SK-N-SH (cell line): ENCODE results near the gene PCK1. TPM values are rescaled to one million over a fixed set of nuclear protein-coding genes. Genes with fewer than 3 reads are reported as not detected.

ENCODE experiments used
- CTCF ChIA-PET: fragments of 300-600, 350-600 bp; formaldehyde crosslinking; extraction: SDS; loops from one replicate; lab custom pipeline; 2021; lab: Yijun Ruan, JAX
- POLR2A ChIA-PET: fragments of 350-600 bp; sonication (Branson Sonifier 250); formaldehyde crosslinking; extraction: SDS; loops from one replicate; lab custom pipeline; 2020; ENCODE audit warnings: antibody characterized with exemption, inconsistent platforms; lab: Yijun Ruan, JAX
- DNase-seq: peaks from one replicate; pipeline ENCODE4 v3.0.0; 2012
- H2AFZ ChIP-seq: fragments of 200-600 bp; sonication (generic); 2 replicates; pipeline ENCODE4 v1.8.1; 2016; ENCODE audit warnings: antibody characterized with exemption, mild to moderate bottlenecking, low read depth
- H3F3A ChIP-seq: fragments of 200-600 bp; sonication (generic); replicated peaks from 2 replicates; pipeline ENCODE3; 2016; ENCODE audit warnings: antibody characterized with exemption, mild to moderate bottlenecking; ENCODE audit not compliant: insufficient read depth
- H3K27ac ChIP-seq, 2 experiments: fragments of 200-500 bp in 1 of 2; fragments of 200-600 bp in 1 of 2; sonication (Bioruptor generic) in 1 of 2; sonication (generic), shearing (Covaris generic) in 1 of 2; 2 replicates each; pipeline versions ENCODE4 v1.5.1 to v1.6.1; 2014 to 2016; ENCODE audit warnings: low read depth in 2 of 2, inconsistent platforms in 1 of 2, low read length in 1 of 2, mild to moderate bottlenecking in 1 of 2, mixed read lengths in 1 of 2
- H3K27me3 ChIP-seq: fragments of 200-600 bp; sonication (generic), shearing (Covaris generic); 2 replicates; pipeline ENCODE4 v1.6.1; 2016; ENCODE audit warnings: mixed run types; ENCODE audit not compliant: insufficient read depth
- H3K36me3 ChIP-seq, 2 experiments: fragments of 200-500 bp in 1 of 2; fragments of 200-600 bp in 1 of 2; sonication (Bioruptor generic) in 1 of 2; sonication (generic) in 1 of 2; replicated peaks in 1 of 2; 2 replicates each; pipeline versions ENCODE3 to v1.5.1; 2014 to 2016; ENCODE audit warnings: low read length in 1 of 2, mild to moderate bottlenecking in 1 of 2; ENCODE audit not compliant: insufficient read depth in 2 of 2, control insufficient read depth in 1 of 2
- H3K4me1 ChIP-seq, 2 experiments: fragments of 200-500 bp in 1 of 2; fragments of 200-600 bp in 1 of 2; sonication (Bioruptor generic) in 1 of 2; sonication (generic), shearing (Covaris generic) in 1 of 2; 2 replicates each; pipeline versions ENCODE4 v1.5.1 to v1.6.1; 2014 to 2016; ENCODE audit warnings: low read depth in 1 of 2, low read length in 1 of 2, mixed run types in 1 of 2; ENCODE audit not compliant: insufficient read depth in 2 of 2, control insufficient read depth in 1 of 2
- H3K4me2 ChIP-seq: fragments of 200-600 bp; sonication (generic), shearing (Covaris generic); 2 replicates; pipeline ENCODE4 v1.6.1; 2017; ENCODE audit warnings: mixed run types
- H3K4me3 ChIP-seq, 2 experiments: fragments of 200-500 bp in 1 of 2; fragments of 200-600 bp in 1 of 2; sonication (Bioruptor generic) in 1 of 2; sonication (generic), shearing (Covaris generic) in 1 of 2; 2 replicates each; pipeline versions ENCODE4 v1.5.1 to v1.8.1; 2014 to 2016; ENCODE audit warnings: low read depth in 2 of 2, inconsistent platforms in 1 of 2, low read length in 1 of 2, mild to moderate bottlenecking in 1 of 2, mixed read lengths in 1 of 2, moderate library complexity in 1 of 2
- H3K79me2 ChIP-seq: fragments of 200-600 bp; sonication (generic); 2 replicates; pipeline ENCODE4 v1.8.1; 2017; ENCODE audit warnings: mild to moderate bottlenecking; ENCODE audit not compliant: insufficient read depth
- H3K9ac ChIP-seq: fragments of 200-600 bp; sonication (generic); 2 replicates; pipeline ENCODE4 v1.6.1; 2017; ENCODE audit warnings: mixed run types
- H3K9me2 ChIP-seq: fragments of 200-600 bp; sonication (generic); 2 replicates; pipeline ENCODE4 v1.6.1; 2017; ENCODE audit warnings: mixed run types
- H3K9me3 ChIP-seq: fragments of 200-600 bp; sonication (generic); 2 replicates; pipeline ENCODE4 v1.6.1; 2017; ENCODE audit warnings: mixed run types, mild to moderate bottlenecking, moderate library complexity
- H4K20me1 ChIP-seq: fragments of 200-600 bp; sonication (generic); 2 replicates; pipeline ENCODE4 v1.6.1; 2017; ENCODE audit warnings: mild to moderate bottlenecking, mixed run types; ENCODE audit not compliant: insufficient read depth
- FOSL2 ChIP-seq: IDR thresholded peaks from 2 replicates; pipeline ENCODE4 v1.4.0; 2012; ENCODE audit warnings: low read depth, mild to moderate bottlenecking, moderate library complexity, borderline replicate concordance
- FOXJ3 ChIP-seq: sonication (generic); formaldehyde crosslinking; IDR thresholded peaks from 2 replicates; pipeline ENCODE4 v1.5.1; 2020; ENCODE audit warnings: mild to moderate bottlenecking, missing genetic modification reagents
- FOXM1 ChIP-seq: IDR thresholded peaks from 2 replicates; pipeline ENCODE4 v1.4.0; 2012; ENCODE audit warnings: low read depth, mild to moderate bottlenecking
- GABPA ChIP-seq: IDR thresholded peaks from 2 replicates; pipeline ENCODE4 v1.4.0; 2012; ENCODE audit warnings: low read depth, mild to moderate bottlenecking
- GATA2 ChIP-seq: sonication (generic); formaldehyde crosslinking; IDR thresholded peaks from 2 replicates; pipeline ENCODE4 v1.5.0; 2020; ENCODE audit warnings: mild to moderate bottlenecking, missing genetic modification reagents
- IRF3 ChIP-seq: fragments of 150-350 bp; IDR thresholded peaks from 2 replicates; pipeline ENCODE4 v1.6.1; 2016; ENCODE audit warnings: mild to moderate bottlenecking, low read depth, low read length
- JUND ChIP-seq: IDR thresholded peaks from 2 replicates; pipeline ENCODE4 v1.4.0; 2012
- MEF2A ChIP-seq: IDR thresholded peaks from 2 replicates; pipeline ENCODE4 v1.4.0; 2012; ENCODE audit warnings: low read depth, borderline replicate concordance
- MXI1 ChIP-seq: IDR thresholded peaks from 2 replicates; pipeline ENCODE4 v1.6.1; 2012; ENCODE audit warnings: mild to moderate bottlenecking, low read depth, low read length, improper control_type of control experiment
- NFIC ChIP-seq: IDR thresholded peaks from 2 replicates; pipeline ENCODE4 v1.4.0; 2012; ENCODE audit warnings: borderline replicate concordance
- NRF1 ChIP-seq: IDR thresholded peaks from 2 replicates; pipeline ENCODE4 v1.6.1; 2012; ENCODE audit warnings: low read depth, mild to moderate bottlenecking, low read length
- POLR2AphosphoS5 ChIP-seq: IDR thresholded peaks from 2 replicates; pipeline ENCODE4 v1.6.1; 2012; ENCODE audit warnings: low read depth, low read length
- RAD21 ChIP-seq: IDR thresholded peaks from 2 replicates; pipeline ENCODE4 v1.6.1; 2012; ENCODE audit warnings: mild to moderate bottlenecking, low read length
- RCOR1 ChIP-seq: fragments of 150-350 bp; IDR thresholded peaks from 2 replicates; pipeline ENCODE4 v1.6.1; 2017; ENCODE audit warnings: antibody characterized with exemption, low read length
- SMC3 ChIP-seq: IDR thresholded peaks from 2 replicates; pipeline ENCODE4 v1.6.1; 2012; ENCODE audit warnings: low read depth, low read length, improper control_type of control experiment
- TAF1 ChIP-seq: IDR thresholded peaks from 2 replicates; pipeline ENCODE4 v1.6.1; 2012; ENCODE audit warnings: low read depth, mild to moderate bottlenecking, low read length, moderate library complexity, borderline replicate concordance
- YY1 ChIP-seq: IDR thresholded peaks from 2 replicates; pipeline ENCODE4 v1.4.0; 2012; ENCODE audit warnings: low read depth, mild to moderate bottlenecking
- ZBTB33 ChIP-seq: IDR thresholded peaks from 2 replicates; pipeline ENCODE4 v1.4.0; 2012; ENCODE audit warnings: low read depth, borderline replicate concordance
- WGBS: methylation state at CpG from one replicate; pipeline ENCODE4 v1.1.6; 2017; ENCODE audit warnings: low lambda C conversion rate; 5-methylcytosine and 5-hydroxymethylcytosine counted together
- polyA plus RNA-seq, 3 experiments: library from polyadenylated mRNA; depleted of rRNA; stranded (reverse); fragments of >200 nt; gene quantifications; 2 replicates each; pipeline ENCODE4 v1.2.3, GENCODE V29; 2012
- TF ChIP-seq, protein P1 (sequence below): fragments of 150-350 bp; IDR thresholded peaks from 2 replicates; pipeline ENCODE4 v1.6.1; 2017; ENCODE audit warnings: antibody characterized with exemption, low read length, low read depth, borderline replicate concordance

PCK1 gene
- polyA plus RNA-seq, 1 of the 3 experiments (the other 2 are of a cell fraction) = not detected

GRCh38 chr20:57526087-57526884, 34.6 kb upstream of the PCK1 start:
- Histone ChIP-seq H3K27me3 (no peaks in the 10 kb centered on the region), H3K9ac (no peak overlapping the region), H3K9me2 (no peaks in the 10 kb centered on the region), H3K27ac (no peak overlapping the region), H3K4me2 (no peak overlapping the region), H2AFZ (no peak overlapping the region), H3K9me3 (no peaks in the 10 kb centered on the region), H3F3A (no peaks in the 10 kb centered on the region), H3K36me3 (no peaks in the 10 kb centered on the region), H3K79me2 (no peaks in the 10 kb centered on the region), H3K4me3 (no peak overlapping the region), H3K4me1 (peaks cover 0 to 2% of the 10 kb centered on the region in 2 experiments; a peak in 1 of 4 replicates), H4K20me1 (no peaks in the 10 kb centered on the region)
- no peak for TF ChIP-seq JUND
- TF ChIP-seq FOXM1 = no peak
- no peak for TF ChIP-seq NRF1
- no peak for TF ChIP-seq NFIC
- no peak for TF ChIP-seq MXI1
- TF ChIP-seq GABPA = no peak
- no peak for TF ChIP-seq POLR2AphosphoS5
- TF ChIP-seq GATA2 (CRISPR knock-in tag) = no peak
- TF ChIP-seq RAD21 = no peak
- no peak for TF ChIP-seq IRF3
- TF ChIP-seq FOSL2 = no peak
- no peak for TF ChIP-seq RCOR1
- no peak for TF ChIP-seq SMC3
- TF ChIP-seq ZBTB33 = no peak
- no peak for TF ChIP-seq MEF2A
- no peak for TF ChIP-seq TAF1
- TF ChIP-seq, protein P1, sequence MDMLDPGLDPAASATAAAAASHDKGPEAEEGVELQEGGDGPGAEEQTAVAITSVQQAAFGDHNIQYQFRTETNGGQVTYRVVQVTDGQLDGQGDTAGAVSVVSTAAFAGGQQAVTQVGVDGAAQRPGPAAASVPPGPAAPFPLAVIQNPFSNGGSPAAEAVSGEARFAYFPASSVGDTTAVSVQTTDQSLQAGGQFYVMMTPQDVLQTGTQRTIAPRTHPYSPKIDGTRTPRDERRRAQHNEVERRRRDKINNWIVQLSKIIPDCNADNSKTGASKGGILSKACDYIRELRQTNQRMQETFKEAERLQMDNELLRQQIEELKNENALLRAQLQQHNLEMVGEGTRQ = no peak
- TF ChIP-seq FOXJ3 (CRISPR knock-in tag) = no peak
- no peak for TF ChIP-seq YY1
- CTCF ChIA-PET = interaction anchor here (1.1 to 2.1 kb wide), 3 partner anchors 11 to 70 kb away, joined by 5 to 8 read pairs (median 6); no protein-coding TSS in a partner anchor
- WGBS = 53% methylated on average over 17 of the region's 17 CpGs
- DNase-seq = peak; percentile 45
- POLR2A ChIA-PET = no interaction called here
